GM15510 (cell line): ENCODE data around the gene MRC2.

Experiments used
- POLR2A ChIP-seq: IDR thresholded peaks from 3 replicates; pipeline ENCODE4 v1.6.1; 2011; ENCODE audit warnings: borderline replicate concordance; ENCODE audit not compliant: insufficient read length; ENCODE audit errors: extremely low read depth

The MRC2 gene

GRCh38 chr17:62644487-62645173 is 17.2 kb downstream of the MRC2 start:
- TF ChIP-seq POLR2A, result no peak

GRCh38 chr17:62648251-62648955 is 20.9 kb downstream of the MRC2 start:
- no peak for TF ChIP-seq POLR2A

- TF ChIP-seq POLR2A, result no peak
Measured at GRCh38 chr17:62648956-62649294, 21.5 kb downstream of the MRC2 start.

GRCh38 chr17:62649570-62649969 is 22.1 kb downstream of the MRC2 start:
- no peak for TF ChIP-seq POLR2A

GRCh38 chr17:62650587-62650986 is 23.1 kb downstream of the MRC2 start:
- no peak for TF ChIP-seq POLR2A

- no peak for TF ChIP-seq POLR2A
Measured at GRCh38 chr17:62652251-62653001, 25.0 kb downstream of the MRC2 start.

- no peak for TF ChIP-seq POLR2A
Measured at GRCh38 chr17:62653002-62653825, 25.7 kb downstream of the MRC2 start.

GRCh38 chr17:62653826-62654761 is 26.6 kb downstream of the MRC2 start:
- no peak for TF ChIP-seq POLR2A

- TF ChIP-seq POLR2A, result no peak
Measured at GRCh38 chr17:62655656-62656055, 28.2 kb downstream of the MRC2 start.

GRCh38 chr17:62656446-62656845 is 29.0 kb downstream of the MRC2 start:
- TF ChIP-seq POLR2A, result no peak

GRCh38 chr17:62657145-62657665 is 29.7 kb downstream of the MRC2 start:
- no peak for TF ChIP-seq POLR2A

- TF ChIP-seq POLR2A, result no peak
Measured at GRCh38 chr17:62657690-62658089, 30.2 kb downstream of the MRC2 start.

- TF ChIP-seq POLR2A, result no peak
Measured at GRCh38 chr17:62658136-62658920, 30.9 kb downstream of the MRC2 start.
